H9 (cell line): ENCODE results near the gene HSF2. TPM values are rescaled to one million over a fixed set of nuclear protein-coding genes. Genes with fewer than 3 reads are reported as not detected.

Experiments used
- DNase-seq: peaks from one replicate; pipeline ENCODE4 v3.0.0-alpha.2; 2017
- H2AFZ ChIP-seq: one replicate; pipeline ENCODE4 v1.6.1; 2013; ENCODE audit warnings: mild to moderate bottlenecking, low read length, control low read depth, moderate library complexity
- H2AK5ac ChIP-seq: 2 replicates; pipeline ENCODE4 v1.6.1; 2013; ENCODE audit warnings: low read length, control low read depth, mixed read lengths; ENCODE audit not compliant: insufficient read length
- H2BK120ac ChIP-seq: one replicate; pipeline ENCODE4 v1.6.1; 2013; ENCODE audit warnings: low read depth, mild to moderate bottlenecking, low read length, control low read depth, inconsistent platforms; ENCODE audit not compliant: poor library complexity, severe bottlenecking
- H2BK12ac ChIP-seq: 2 replicates; pipeline ENCODE4 v1.6.1; 2013; ENCODE audit warnings: low read length, control low read depth, mixed read lengths, low read depth; ENCODE audit not compliant: insufficient read length
- H2BK15ac ChIP-seq: 2 replicates; pipeline ENCODE4 v1.6.1; 2013; ENCODE audit warnings: low read depth, low read length, control low read depth
- H2BK20ac ChIP-seq: one replicate; pipeline ENCODE4 v1.6.1; 2013; ENCODE audit warnings: low read depth, mild to moderate bottlenecking, low read length, control low read depth, inconsistent platforms; ENCODE audit not compliant: poor library complexity, severe bottlenecking
- H2BK5ac ChIP-seq: 2 replicates; pipeline ENCODE4 v1.6.1; 2013; ENCODE audit warnings: low read length, control low read depth, mixed read lengths; ENCODE audit not compliant: insufficient read length
- H3K14ac ChIP-seq: 2 replicates; pipeline ENCODE4 v1.6.1; 2013; ENCODE audit warnings: low read length, control low read depth; ENCODE audit not compliant: insufficient read depth
- H3K18ac ChIP-seq: 2 replicates; pipeline ENCODE4 v1.6.1; 2013; ENCODE audit warnings: low read depth, mild to moderate bottlenecking, mixed read lengths, low read length, control low read depth; ENCODE audit not compliant: insufficient read length
- H3K23ac ChIP-seq: 2 replicates; pipeline ENCODE4 v1.6.1; 2013; ENCODE audit warnings: low read length, control low read depth, mixed read lengths, low read depth; ENCODE audit not compliant: insufficient read length
- H3K23me2 ChIP-seq: 2 replicates; pipeline ENCODE4 v1.6.1; 2013; ENCODE audit warnings: low read depth, mild to moderate bottlenecking, mixed read lengths, low read length, control low read depth; ENCODE audit not compliant: insufficient read length, poor library complexity, severe bottlenecking
- H3K27ac ChIP-seq: 2 replicates; pipeline ENCODE4 v1.5.1; 2013; ENCODE audit warnings: low read length, control low read depth, mixed read lengths, low read depth; ENCODE audit not compliant: insufficient read length
- H3K27me3 ChIP-seq: 2 replicates; pipeline ENCODE4 v1.6.1; 2013; ENCODE audit warnings: low read length, control low read depth, inconsistent platforms; ENCODE audit not compliant: insufficient read depth
- H3K4ac ChIP-seq: 2 replicates; pipeline ENCODE4 v1.6.1; 2013; ENCODE audit warnings: low read depth, mild to moderate bottlenecking, control low read depth, inconsistent platforms, low read length, moderate library complexity
- H3K4me1 ChIP-seq: 2 replicates; pipeline ENCODE4 v1.6.1; 2013; ENCODE audit warnings: low read length, control low read depth, inconsistent platforms; ENCODE audit not compliant: insufficient read depth
- H3K4me2 ChIP-seq: 2 replicates; pipeline ENCODE4 v1.6.1; 2013; ENCODE audit warnings: low read length, control low read depth, mixed read lengths; ENCODE audit not compliant: insufficient read length, insufficient read depth
- H3K56ac ChIP-seq: 2 replicates; pipeline ENCODE4 v1.6.1; 2013; ENCODE audit warnings: low read depth, mild to moderate bottlenecking, mixed read lengths, low read length, control low read depth; ENCODE audit not compliant: insufficient read length
- H3K79me1 ChIP-seq: 2 replicates; pipeline ENCODE4 v1.6.1; 2013; ENCODE audit warnings: low read depth, mild to moderate bottlenecking, moderate library complexity, low read length, control low read depth, inconsistent platforms; ENCODE audit not compliant: insufficient read depth, poor library complexity, severe bottlenecking
- H3K79me2 ChIP-seq: 2 replicates; pipeline ENCODE4 v1.6.1; 2013; ENCODE audit warnings: low read length, control low read depth, inconsistent platforms; ENCODE audit not compliant: insufficient read depth
- H3K9ac ChIP-seq: 2 replicates; pipeline ENCODE4 v1.6.1; 2013; ENCODE audit warnings: low read length, control low read depth, mixed read lengths; ENCODE audit not compliant: insufficient read length; ENCODE audit errors: extremely low read depth
- H3K9me3 ChIP-seq: one replicate; pipeline ENCODE4 v1.6.1; 2013; ENCODE audit warnings: low read depth, low read length, inconsistent platforms; ENCODE audit not compliant: control insufficient read depth
- H3T11ph ChIP-seq: one replicate; pipeline ENCODE4 v1.6.1; 2013; ENCODE audit warnings: mild to moderate bottlenecking, low read length, control low read depth, inconsistent platforms
- H4K20me1 ChIP-seq: one replicate; pipeline ENCODE4 v1.6.1; 2013; ENCODE audit not compliant: control insufficient read depth, insufficient read length, insufficient read depth
- H4K5ac ChIP-seq: 2 replicates; pipeline ENCODE4 v1.6.1; 2013; ENCODE audit warnings: low read depth, mild to moderate bottlenecking, mixed read lengths, low read length, control low read depth; ENCODE audit not compliant: insufficient read length
- H4K8ac ChIP-seq: replicated peaks from 2 replicates; pipeline ENCODE4 v1.6.1; 2013; ENCODE audit warnings: low read length, control low read depth, mixed read lengths, low read depth; ENCODE audit not compliant: insufficient read length
- H4K91ac ChIP-seq: 2 replicates; pipeline ENCODE4 v1.6.1; 2013; ENCODE audit warnings: low read depth, mild to moderate bottlenecking, moderate library complexity, mixed read lengths, low read length, control low read depth; ENCODE audit not compliant: insufficient read length
- H3K27ac Mint-ChIP-seq, 3 experiments: 2 replicates in 2 of 3; 3 replicates in 1 of 3; pipeline ENCODE4 v1.8.0; 2020 to 2021; ENCODE audit warnings: mixed read lengths in 3 of 3, mild to moderate bottlenecking in 1 of 3, moderate library complexity in 1 of 3
- H3K27me3 Mint-ChIP-seq: 2 replicates; pipeline ENCODE4 v1.8.0; 2021; ENCODE audit warnings: low read depth, mild to moderate bottlenecking, moderate library complexity, mixed read lengths
- H3K36me3 Mint-ChIP-seq, 3 experiments: 2 replicates in 2 of 3; 3 replicates in 1 of 3; pipeline ENCODE4 v1.8.0; 2020 to 2021; ENCODE audit warnings: low read depth in 3 of 3, mixed read lengths in 3 of 3; ENCODE audit not compliant: insufficient read depth in 1 of 3
- H3K4me1 Mint-ChIP-seq, 2 experiments: 2 replicates each; pipeline ENCODE4 v1.8.0; 2020; ENCODE audit warnings: mixed read lengths in 2 of 2
- H3K4me3 Mint-ChIP-seq, 2 experiments: 2 replicates in 1 of 2; 3 replicates in 1 of 2; pipeline ENCODE4 v1.8.0; 2020 to 2021; ENCODE audit warnings: mild to moderate bottlenecking in 2 of 2, mixed read lengths in 2 of 2, moderate library complexity in 1 of 2
- H3K9me3 Mint-ChIP-seq, 2 experiments: 2 replicates in 1 of 2; 3 replicates in 1 of 2; pipeline ENCODE4 v1.8.0; 2020; ENCODE audit warnings: mild to moderate bottlenecking in 2 of 2, mixed read lengths in 2 of 2, moderate library complexity in 1 of 2
- CTCF ChIP-seq: fragments of 200-600 bp; sonication (generic); conservative IDR thresholded peaks from 3 replicates; pipeline ENCODE4 v1.8.0; 2021; ENCODE audit warnings: antibody characterized with exemption, mild to moderate bottlenecking
- WGBS: extraction: QIAGEN DNeasy Blood & Tissue Kit; methylation state at CpG from one replicate; pipeline ENCODE4 v1.1.7; 2013; ENCODE audit warnings: missing lambda C conversion rate, low lambda C conversion rate, mixed read lengths; ENCODE audit not compliant: insufficient read length; ENCODE audit errors: extremely low coverage; 5-methylcytosine and 5-hydroxymethylcytosine counted together
- total RNA-seq: library from RNA; stranded (reverse); gene quantifications from 2 replicates; pipeline ENCODE4 v1.2.1, GENCODE V29; 2021

The HSF2 gene
- total RNA-seq, 1 experiment from 2014 or later = 14.6 TPM

GRCh38 chr6:122363769-122364483, 35.5 kb upstream of the HSF2 start:
- Histone ChIP-seq H3K23me2 (no peaks in the 10 kb centered on the region), H2BK5ac (no peak overlapping the region), H3K4me1 (no peaks in the 10 kb centered on the region), H3K18ac (no peak overlapping the region), H4K20me1 (no peaks in the 10 kb centered on the region), H3K27ac (no peak overlapping the region), H3T11ph (no peak overlapping the region), H2BK12ac (no peak overlapping the region), H3K4me2 (no peak overlapping the region), H3K79me2 (no peaks in the 10 kb centered on the region), H2AK5ac (no peak overlapping the region), H3K9me3 (no peaks in the 10 kb centered on the region), H2BK15ac (no peak overlapping the region), H2BK20ac (no peak overlapping the region), H3K79me1 (no peaks in the 10 kb centered on the region), H4K5ac (no peak overlapping the region), H3K56ac (no peak overlapping the region), H3K4ac (no peak overlapping the region), H3K14ac (no peak overlapping the region), H3K27me3 (no peaks in the 10 kb centered on the region), H3K23ac (no peak overlapping the region), H3K9ac (no peak overlapping the region), H2AFZ (no peak overlapping the region), H4K91ac (no peak overlapping the region), H2BK120ac (no peak overlapping the region), H4K8ac (no peak overlapping the region)
- no peak for DNase-seq
- no peak overlapping the region for H3K4me3 Mint-ChIP-seq
- H3K36me3 Mint-ChIP-seq = no peaks in the 10 kb centered on the region; a peak in 1 of 7 replicates
- no peak overlapping the region for H3K27ac Mint-ChIP-seq
- no peaks in the 10 kb centered on the region for H3K9me3 Mint-ChIP-seq
- TF ChIP-seq CTCF = no peak
- WGBS = no CpG with 5 or more reads among the region's 6 CpGs
- H3K4me1 Mint-ChIP-seq = peaks cover 0 to 10% of the 10 kb centered on the region in 2 experiments; a peak in 2 of 4 replicates
- no peaks in the 10 kb centered on the region for H3K27me3 Mint-ChIP-seq
